GM12878 (cell line): Measurements from ENCODE around the gene ITPR2. TPM values are rescaled to one million over a fixed set of nuclear protein-coding genes. Genes with fewer than 3 reads are reported as not detected.

ENCODE experiments used
- ATAC-seq: fragments of 200-7000 bp; cut with Tn5 transposase; 3 replicates; pipeline ENCODE4 v1.9.1; 2020; ENCODE audit warnings: mild to moderate bottlenecking, moderate library complexity
- BruUV-seq: library from RNA; stranded (reverse); fragments of 400-500 nt; replicated peaks from 2 replicates; lab custom pipeline; 2021; lab: Mats Ljungman, UMichigan
- CTCF ChIA-PET: fragments of 300-600 bp; sonication (Branson Sonifier 250); formaldehyde crosslinking; extraction: SDS; loops from one replicate; lab custom pipeline; 2021; ENCODE audit warnings: inconsistent platforms; lab: Yijun Ruan, JAX
- POLR2A ChIA-PET: fragments of 350-600 bp; formaldehyde crosslinking; extraction: SDS; loops from one replicate; lab custom pipeline; 2021; ENCODE audit warnings: inconsistent platforms; lab: Charles Lee
- RAD21 ChIA-PET: fragments of 300-600 bp; sonication (Branson Sonifier 250); formaldehyde crosslinking; loops from one replicate; lab custom pipeline; 2023; ENCODE audit warnings: antibody characterized with exemption; ENCODE audit not compliant: unreplicated experiment; lab: Charles Lee
- SMC1A ChIA-PET: fragments of 300-600 bp; sonication (Branson Sonifier 250); formaldehyde crosslinking; loops from one replicate; lab custom pipeline; 2023; ENCODE audit not compliant: unreplicated experiment, uncharacterized antibody; lab: Charles Lee
- DNase-seq: peaks from one replicate; pipeline ENCODE4 v3.0.0-alpha.2; 2011; ENCODE audit warnings: low read depth, low spot score
- FAIRE-seq: peaks from 3 replicates; lab custom pipeline; 2011; peaks lifted over from hg19 to GRCh38; lab: Jason Lieb, UNC
- H2AFZ ChIP-seq: 2 replicates; pipeline ENCODE4 v1.6.0; 2011; ENCODE audit warnings: low read depth, low read length, control low read depth; ENCODE audit not compliant: control insufficient read depth
- H3K27ac ChIP-seq: 2 replicates; pipeline ENCODE4 v1.5.1; 2011; ENCODE audit warnings: control low read depth; ENCODE audit not compliant: control insufficient read depth, insufficient read depth
- H3K27me3 ChIP-seq, 2 experiments: replicated peaks in 1 of 2; 2 replicates each; pipeline versions ENCODE4 v1.6.0 to v1.6.1; 2011; ENCODE audit warnings: low read length in 1 of 2; ENCODE audit not compliant: control insufficient read depth in 2 of 2, insufficient read depth in 2 of 2
- H3K36me3 ChIP-seq, 2 experiments: 2 replicates each; pipeline ENCODE4 v1.5.1; 2011; ENCODE audit warnings: low read length in 1 of 2; ENCODE audit not compliant: control insufficient read depth in 2 of 2, insufficient read depth in 2 of 2
- H3K4me1 ChIP-seq: 2 replicates; pipeline ENCODE4 v1.6.1; 2011; ENCODE audit warnings: mild to moderate bottlenecking, low read length, moderate library complexity, mixed read lengths; ENCODE audit not compliant: control insufficient read depth, insufficient read depth
- H3K4me2 ChIP-seq: 2 replicates; pipeline ENCODE4 v1.6.0; 2011; ENCODE audit warnings: control low read depth; ENCODE audit not compliant: control insufficient read depth, insufficient read depth
- H3K4me3 ChIP-seq: fragments of 200-600 bp; sonication (generic); 2 replicates; pipeline ENCODE4 v1.5.1; 2016
- H3K79me2 ChIP-seq: 2 replicates; pipeline ENCODE4 v1.6.0; 2011; ENCODE audit warnings: low read length; ENCODE audit not compliant: control insufficient read depth, insufficient read depth
- H3K9ac ChIP-seq: 2 replicates; pipeline ENCODE4 v1.8.0; 2011; ENCODE audit warnings: low read length, control low read depth, mixed read lengths; ENCODE audit not compliant: control insufficient read depth, insufficient read depth
- H3K9me3 ChIP-seq: replicated peaks from 3 replicates; pipeline ENCODE4 v1.5.1; 2011; ENCODE audit warnings: mild to moderate bottlenecking, low read length; ENCODE audit not compliant: control insufficient read depth, insufficient read depth
- H4K20me1 ChIP-seq: 2 replicates; pipeline ENCODE4 v1.6.0; 2011; ENCODE audit not compliant: control insufficient read depth, insufficient read depth
- E2F4 ChIP-seq: IDR thresholded peaks from 2 replicates; pipeline ENCODE4 v1.6.1; 2012; ENCODE audit warnings: low read depth, low read length, improper control_type of control experiment
- JUND ChIP-seq: IDR thresholded peaks from 2 replicates; pipeline ENCODE4 v1.6.1; 2012; ENCODE audit warnings: low read depth, mild to moderate bottlenecking, low read length, improper control_type of control experiment, moderate library complexity
- NR2C1 ChIP-seq: fragments of 450-650 bp; IDR thresholded peaks from 2 replicates; pipeline ENCODE4 v1.6.1; 2017; ENCODE audit warnings: antibody characterized with exemption, mild to moderate bottlenecking, moderate library complexity
- POLR2AphosphoS2 ChIP-seq: IDR thresholded peaks from 2 replicates; pipeline ENCODE4 v1.6.1; 2011; ENCODE audit warnings: low read depth, mild to moderate bottlenecking, low read length, improper control_type of control experiment, moderate library complexity
- PRDM15 ChIP-seq: fragments of 450-650 bp; formaldehyde crosslinking; IDR thresholded peaks from 2 replicates; pipeline ENCODE4 v1.4.0; 2020; ENCODE audit warnings: mild to moderate bottlenecking, moderate library complexity
- SMAD5 ChIP-seq: IDR thresholded peaks from 2 replicates; pipeline ENCODE4 v1.6.1; 2016; ENCODE audit warnings: antibody characterized with exemption, low read depth
- SMC3 ChIP-seq: IDR thresholded peaks from 2 replicates; pipeline ENCODE4 v1.6.1; 2011; ENCODE audit warnings: low read length, improper control_type of control experiment, borderline replicate concordance
- SUZ12 ChIP-seq: fragments of 200-600 bp; sonication (generic); IDR thresholded peaks from one replicate; pipeline ENCODE4 v1.6.1; 2018; ENCODE audit warnings: antibody characterized with exemption, mild to moderate bottlenecking; ENCODE audit not compliant: unreplicated experiment
- ZBED1 ChIP-seq: IDR thresholded peaks from 2 replicates; pipeline ENCODE4 v1.6.1; 2016; ENCODE audit warnings: borderline replicate concordance
- WGBS: methylation state at CpG from one replicate; pipeline ENCODE4 v1.1.6; 2016; ENCODE audit warnings: low lambda C conversion rate; ENCODE audit not compliant: insufficient replicate concordance, insufficient coverage; ENCODE audit errors: missing lambda C conversion rate; 5-methylcytosine and 5-hydroxymethylcytosine counted together
- in situ Hi-C: fragments of 300-500 bp; cut with MboI; formaldehyde crosslinking; loops from 9 replicates; pipeline ENCODE4 v1.14.3; 2018; ENCODE audit warnings: mixed read lengths
- intact Hi-C: fragments of 100-400 bp; cut with micrococcal nuclease; formaldehyde crosslinking; loops from one replicate; pipeline ENCODE4 v1.14.2; 2022; ENCODE audit not compliant: unreplicated experiment
- polyA plus RNA-seq, 11 experiments: library from polyadenylated mRNA; depleted of rRNA in 4 of 11; unstranded in 6 of 11; stranded (reverse) in 5 of 11; fragments of >200 nt; fragmentation: Nextera tagmentation in 4 of 11; fragmentation: Illumina TruSeq in 1 of 11; extraction: Ambion mirVana in 4 of 11; extraction: Trizol in 1 of 11; gene quantifications; 1 replicate in 1 of 11; 2 replicates in 10 of 11; pipeline versions ENCODE4 v1.2.1 to v1.2.3, GENCODE V29; 2011 to 2016; ENCODE audit warnings: inconsistent platforms in 2 of 11, missing spikeins in 2 of 11, low read depth in 1 of 11
- total RNA-seq, 4 experiments: library from RNA; depleted of rRNA in 3 of 4; stranded (reverse); fragments of >200 nt in 3 of 4; fragmentation: Illumina TruSeq in 1 of 4; extraction: Trizol in 1 of 4; gene quantifications; 2 replicates each; pipeline versions ENCODE4 v1.2.1 to v1.2.3, GENCODE V29; 2013 to 2021

ITPR2 gene
- total and polyA plus RNA-seq, 10 of the 15 experiments (the other 5 are each of a cell fraction or from before 2014, with no cell fraction given): 7.5 to 76.2 (median 47.1) TPM

GRCh38 chr12:26539131-26539530 is 293.9 kb downstream of the ITPR2 start:
- no peak overlapping the region for H3K4me2 ChIP-seq
- H3K4me3 ChIP-seq: no peak overlapping the region
- H3K79me2 ChIP-seq: no peaks in the 10 kb centered on the region
- no peak overlapping the region for H3K9ac ChIP-seq
- H3K27me3 ChIP-seq: no peaks in the 10 kb centered on the region
- POLR2A ChIA-PET: no interaction called here
- DNase-seq (no peak), ATAC-seq (no peak), FAIRE-seq (no peak)
- intact Hi-C loops (no loop called here), in situ Hi-C loops (no loop called here)
- RAD21 ChIA-PET: no interaction called here
- no TSS peak for BruUV-seq
- peaks cover 1 to 8% of the 10 kb centered on the region in 2 experiments; a peak in 3 of 4 replicates for H3K36me3 ChIP-seq
- WGBS: 94% methylated on average over 4 of the region's 4 CpGs
- H2AFZ ChIP-seq: no peak overlapping the region
- no peak for TF ChIP-seq POLR2AphosphoS2
- no peak for TF ChIP-seq SMAD5
- TF ChIP-seq SUZ12: no peak
- no peak for TF ChIP-seq JUND
- TF ChIP-seq PRDM15 (CRISPR knock-in tag): no peak
- no peak for TF ChIP-seq ZBED1
- no peak for TF ChIP-seq NR2C1
- no peak for TF ChIP-seq E2F4
- no peak for TF ChIP-seq SMC3
- SMC1A ChIA-PET: interaction anchor here (0.9 kb wide), 1 partner anchor 84 kb away, joined by 3 read pairs; no protein-coding TSS in a partner anchor
- no peak overlapping the region for H3K27ac ChIP-seq
- H4K20me1 ChIP-seq: no peaks in the 10 kb centered on the region
- H3K9me3 ChIP-seq: no peaks in the 10 kb centered on the region
- CTCF ChIA-PET: no interaction called here
- H3K4me1 ChIP-seq: no peaks in the 10 kb centered on the region
